DOHH2 (cell line): Measurements from ENCODE around the gene LRRC4B.

ENCODE experiments used
- EZH2phosphoT487 ChIP-seq: fragments of 200-600 bp; sonication (generic); IDR thresholded peaks from 2 replicates; pipeline ENCODE4 v1.6.1; 2017; ENCODE audit warnings: borderline replicate concordance, mild to moderate bottlenecking, antibody characterized with exemption, low read length, moderate library complexity, mixed read lengths
- TF ChIP-seq, protein P1 (sequence below): fragments of 200-600 bp; sonication (generic); IDR thresholded peaks from one replicate; pipeline ENCODE4 v1.5.1; 2014; ENCODE audit warnings: antibody characterized with exemption, mild to moderate bottlenecking, low read depth, low read length; ENCODE audit not compliant: poor library complexity, severe bottlenecking

- TF ChIP-seq, protein P1, sequence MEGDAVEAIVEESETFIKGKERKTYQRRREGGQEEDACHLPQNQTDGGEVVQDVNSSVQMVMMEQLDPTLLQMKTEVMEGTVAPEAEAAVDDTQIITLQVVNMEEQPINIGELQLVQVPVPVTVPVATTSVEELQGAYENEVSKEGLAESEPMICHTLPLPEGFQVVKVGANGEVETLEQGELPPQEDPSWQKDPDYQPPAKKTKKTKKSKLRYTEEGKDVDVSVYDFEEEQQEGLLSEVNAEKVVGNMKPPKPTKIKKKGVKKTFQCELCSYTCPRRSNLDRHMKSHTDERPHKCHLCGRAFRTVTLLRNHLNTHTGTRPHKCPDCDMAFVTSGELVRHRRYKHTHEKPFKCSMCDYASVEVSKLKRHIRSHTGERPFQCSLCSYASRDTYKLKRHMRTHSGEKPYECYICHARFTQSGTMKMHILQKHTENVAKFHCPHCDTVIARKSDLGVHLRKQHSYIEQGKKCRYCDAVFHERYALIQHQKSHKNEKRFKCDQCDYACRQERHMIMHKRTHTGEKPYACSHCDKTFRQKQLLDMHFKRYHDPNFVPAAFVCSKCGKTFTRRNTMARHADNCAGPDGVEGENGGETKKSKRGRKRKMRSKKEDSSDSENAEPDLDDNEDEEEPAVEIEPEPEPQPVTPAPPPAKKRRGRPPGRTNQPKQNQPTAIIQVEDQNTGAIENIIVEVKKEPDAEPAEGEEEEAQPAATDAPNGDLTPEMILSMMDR, result no peak
- TF ChIP-seq EZH2phosphoT487, result no peak
Measured at GRCh38 chr19:50516964-50517703, 51.1 kb downstream of the LRRC4B start.
